Neural progenitor cell (in vitro differentiated cells): Measurements from ENCODE around the gene UROS. TPM values are rescaled to one million over a fixed set of nuclear protein-coding genes. Genes with fewer than 3 reads are reported as not detected.

ENCODE experiments used
- DNase-seq: peaks from one replicate; pipeline ENCODE4 v3.0.0-alpha.2; 2016; ENCODE audit warnings: low spot score
- H2AFZ ChIP-seq: fragments of 200-600 bp; sonication (generic); replicated peaks from 2 replicates; pipeline ENCODE4 v1.6.1; 2016; ENCODE audit warnings: antibody characterized with exemption
- H3F3A ChIP-seq: fragments of 200-600 bp; sonication (generic); 2 replicates; pipeline ENCODE4 v1.6.1; 2016; ENCODE audit warnings: antibody characterized with exemption, low read depth
- H3K27ac ChIP-seq: fragments of 200-600 bp; sonication (generic); 2 replicates; pipeline ENCODE4 v1.5.1; 2016; ENCODE audit warnings: mild to moderate bottlenecking
- H3K27me3 ChIP-seq: fragments of 200-600 bp; sonication (generic); 2 replicates; pipeline ENCODE4 v1.6.1; 2016; ENCODE audit warnings: mild to moderate bottlenecking, moderate library complexity
- H3K36me3 ChIP-seq: fragments of 200-600 bp; sonication (generic); 2 replicates; pipeline ENCODE4 v1.5.1; 2016
- H3K4me1 ChIP-seq: fragments of 200-600 bp; sonication (generic); 2 replicates; pipeline ENCODE4 v1.6.1; 2016; ENCODE audit warnings: mixed run types
- H3K4me2 ChIP-seq: fragments of 200-600 bp; sonication (generic); 2 replicates; pipeline ENCODE4 v1.6.1; 2016
- H3K4me3 ChIP-seq: fragments of 200-600 bp; sonication (generic); 2 replicates; pipeline ENCODE4 v1.5.1; 2016
- H3K79me2 ChIP-seq: fragments of 200-600 bp; sonication (generic); 2 replicates; pipeline ENCODE4 v1.6.1; 2016; ENCODE audit warnings: low read depth
- H3K9ac ChIP-seq: fragments of 200-600 bp; sonication (generic); 2 replicates; pipeline ENCODE4 v1.6.1; 2016
- H3K9me3 ChIP-seq: fragments of 200-600 bp; sonication (generic); 2 replicates; pipeline ENCODE4 v1.5.1; 2016; ENCODE audit warnings: low read depth
- H4K20me1 ChIP-seq: fragments of 200-600 bp; sonication (generic); 2 replicates; pipeline ENCODE4 v1.6.1; 2016; ENCODE audit warnings: low read depth
- H3K27ac Mint-ChIP-seq: 3 replicates; pipeline ENCODE4 v1.8.0; 2021; ENCODE audit warnings: mixed read lengths
- H3K27me3 Mint-ChIP-seq: 2 replicates; pipeline ENCODE4 v1.8.0; 2022; ENCODE audit warnings: low read depth, mild to moderate bottlenecking, inconsistent platforms, moderate library complexity, mixed read lengths; ENCODE audit not compliant: insufficient read depth
- H3K36me3 Mint-ChIP-seq: 3 replicates; pipeline ENCODE4 v1.8.0; 2021; ENCODE audit warnings: mixed read lengths
- H3K4me1 Mint-ChIP-seq: 3 replicates; pipeline ENCODE4 v1.8.0; 2021; ENCODE audit warnings: mixed read lengths
- H3K4me3 Mint-ChIP-seq: 3 replicates; pipeline ENCODE4 v1.8.0; 2021; ENCODE audit warnings: mild to moderate bottlenecking, moderate library complexity, mixed read lengths
- H3K9me3 Mint-ChIP-seq: 3 replicates; pipeline ENCODE4 v1.8.0; 2020; ENCODE audit warnings: mixed read lengths
- EZH2 ChIP-seq: fragments of 200-600 bp; sonication (generic); IDR thresholded peaks from 2 replicates; pipeline ENCODE4 v1.6.1; 2017; ENCODE audit warnings: antibody characterized with exemption, mild to moderate bottlenecking, moderate library complexity
- EZH2phosphoT487 ChIP-seq: fragments of 200-600 bp; sonication (generic); IDR thresholded peaks from 2 replicates; pipeline ENCODE4 v1.6.1; 2017; ENCODE audit warnings: antibody characterized with exemption
- total RNA-seq: library from RNA; depleted of rRNA; stranded (reverse); fragments of >200 nt; gene quantifications from 2 replicates; pipeline ENCODE4 v1.2.3, GENCODE V29; 2015; ENCODE audit warnings: low replicate concordance
- TF ChIP-seq, protein P1 (sequence below): fragments of 200-600 bp; sonication (generic); IDR thresholded peaks from 2 replicates; pipeline ENCODE4 v1.5.1; 2017; ENCODE audit warnings: antibody characterized with exemption, mild to moderate bottlenecking

Gene UROS
- total RNA-seq, 1 donor from 2014 or later, result 82.2 TPM

DNA sequence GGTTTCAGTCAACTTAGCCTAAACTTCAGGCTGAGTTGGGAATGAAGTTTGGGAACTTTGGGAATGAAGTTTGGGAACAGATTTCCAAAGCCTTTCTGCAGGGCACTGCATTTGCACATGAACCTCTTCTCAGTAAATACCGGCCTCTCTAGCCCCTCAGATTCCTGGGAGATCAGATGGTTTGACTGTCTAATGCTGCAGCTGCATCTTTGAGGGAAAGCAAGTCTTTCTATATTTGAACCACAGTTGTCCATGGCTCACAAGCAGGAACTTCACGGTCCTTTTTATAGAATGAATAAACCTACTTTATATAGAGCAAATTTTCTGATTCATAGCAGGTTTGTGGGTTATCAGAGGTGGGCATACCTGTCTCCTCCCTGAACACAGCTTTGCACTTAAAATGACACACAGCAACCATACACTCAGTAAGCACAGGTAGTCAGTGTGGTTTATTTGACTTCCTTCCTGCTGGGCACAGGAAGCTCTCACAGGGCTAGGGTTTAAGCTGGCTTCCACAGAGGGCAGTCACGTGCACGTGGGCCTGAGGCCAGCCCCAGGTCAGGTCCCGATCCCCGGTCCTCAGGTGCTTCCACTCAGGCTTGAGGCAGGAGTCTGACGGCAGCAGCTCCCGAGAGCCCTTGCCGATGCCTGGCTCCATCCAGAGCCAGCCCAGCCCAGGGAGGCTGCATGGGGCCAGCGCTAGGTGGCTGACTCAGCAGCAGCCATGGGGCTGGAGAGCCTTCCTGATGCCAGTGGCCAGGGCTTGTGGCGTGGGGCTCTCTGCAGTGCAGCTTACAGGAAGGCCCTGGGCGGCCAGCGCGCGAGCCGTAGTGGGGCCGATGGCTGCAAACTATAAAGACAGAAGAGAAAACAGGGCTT, 34.7 kb downstream of the UROS start:
- no peak overlapping the region for H3K4me3 Mint-ChIP-seq
- no peaks in the 10 kb centered on the region for H3K36me3 ChIP-seq
- TF ChIP-seq EZH2phosphoT487 (no peak), EZH2 (no peak)
- TF ChIP-seq, protein P1, sequence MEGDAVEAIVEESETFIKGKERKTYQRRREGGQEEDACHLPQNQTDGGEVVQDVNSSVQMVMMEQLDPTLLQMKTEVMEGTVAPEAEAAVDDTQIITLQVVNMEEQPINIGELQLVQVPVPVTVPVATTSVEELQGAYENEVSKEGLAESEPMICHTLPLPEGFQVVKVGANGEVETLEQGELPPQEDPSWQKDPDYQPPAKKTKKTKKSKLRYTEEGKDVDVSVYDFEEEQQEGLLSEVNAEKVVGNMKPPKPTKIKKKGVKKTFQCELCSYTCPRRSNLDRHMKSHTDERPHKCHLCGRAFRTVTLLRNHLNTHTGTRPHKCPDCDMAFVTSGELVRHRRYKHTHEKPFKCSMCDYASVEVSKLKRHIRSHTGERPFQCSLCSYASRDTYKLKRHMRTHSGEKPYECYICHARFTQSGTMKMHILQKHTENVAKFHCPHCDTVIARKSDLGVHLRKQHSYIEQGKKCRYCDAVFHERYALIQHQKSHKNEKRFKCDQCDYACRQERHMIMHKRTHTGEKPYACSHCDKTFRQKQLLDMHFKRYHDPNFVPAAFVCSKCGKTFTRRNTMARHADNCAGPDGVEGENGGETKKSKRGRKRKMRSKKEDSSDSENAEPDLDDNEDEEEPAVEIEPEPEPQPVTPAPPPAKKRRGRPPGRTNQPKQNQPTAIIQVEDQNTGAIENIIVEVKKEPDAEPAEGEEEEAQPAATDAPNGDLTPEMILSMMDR, result no peak
- no peaks in the 10 kb centered on the region for H3K79me2 ChIP-seq
- H3K4me1 ChIP-seq, result no peaks in the 10 kb centered on the region
- H3F3A ChIP-seq, result no peaks in the 10 kb centered on the region
- H4K20me1 ChIP-seq, result no peaks in the 10 kb centered on the region
- H2AFZ ChIP-seq, result no peak overlapping the region
- H3K9me3 ChIP-seq, result no peaks in the 10 kb centered on the region
- no peak for DNase-seq
- no peak overlapping the region for H3K4me3 ChIP-seq
- H3K27me3 Mint-ChIP-seq, result peaks cover 2% of the 10 kb centered on the region
- H3K27ac Mint-ChIP-seq, result no peak overlapping the region
- H3K36me3 Mint-ChIP-seq, result peaks cover 10% of the 10 kb centered on the region
- no peak overlapping the region for H3K4me2 ChIP-seq
- H3K27ac ChIP-seq, result no peak overlapping the region
- H3K9ac ChIP-seq, result no peak overlapping the region
- H3K9me3 Mint-ChIP-seq, result no peaks in the 10 kb centered on the region
- no peaks in the 10 kb centered on the region for H3K27me3 ChIP-seq
- peaks cover 4% of the 10 kb centered on the region for H3K4me1 Mint-ChIP-seq

DNA sequence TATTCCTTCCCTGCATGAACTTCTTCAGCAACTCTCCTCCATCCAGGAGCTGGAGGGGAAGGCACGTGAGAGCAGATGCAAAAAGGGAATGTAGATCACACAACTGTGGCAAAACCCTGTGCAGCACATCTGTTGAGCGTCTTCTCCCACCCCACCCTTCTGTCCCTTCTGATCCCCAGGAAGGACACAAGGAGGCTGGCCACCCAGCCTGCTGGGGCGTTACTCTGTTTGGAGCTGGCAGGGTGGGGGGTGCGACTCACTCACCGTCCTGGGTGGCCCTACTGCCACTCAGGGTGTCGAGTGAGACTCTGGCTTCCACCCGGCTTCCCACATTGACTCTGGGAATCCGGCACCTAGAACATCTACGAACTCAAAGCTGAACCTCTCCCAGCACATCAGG, 37.3 kb downstream of the UROS start:
- Mint-ChIP-seq H3K36me3 (peaks cover 8% of the 10 kb centered on the region), H3K4me3 (no peak overlapping the region), H3K27ac (no peak overlapping the region), H3K4me1 (peaks cover 21% of the 10 kb centered on the region), H3K27me3 (peaks cover 4% of the 10 kb centered on the region), H3K9me3 (no peaks in the 10 kb centered on the region)
- Histone ChIP-seq H3K9me3 (no peaks in the 10 kb centered on the region), H3K4me1 (no peaks in the 10 kb centered on the region), H3K27ac (no peak overlapping the region), H3K36me3 (no peaks in the 10 kb centered on the region), H3F3A (no peaks in the 10 kb centered on the region), H3K79me2 (no peaks in the 10 kb centered on the region), H3K27me3 (no peaks in the 10 kb centered on the region), H2AFZ (no peak overlapping the region), H3K4me3 (no peak overlapping the region), H4K20me1 (no peaks in the 10 kb centered on the region), H3K9ac (no peak overlapping the region), H3K4me2 (no peak overlapping the region)
- TF ChIP-seq EZH2phosphoT487, result no peak
- TF ChIP-seq, protein P1, result no peak
- no peak for DNase-seq

DNA sequence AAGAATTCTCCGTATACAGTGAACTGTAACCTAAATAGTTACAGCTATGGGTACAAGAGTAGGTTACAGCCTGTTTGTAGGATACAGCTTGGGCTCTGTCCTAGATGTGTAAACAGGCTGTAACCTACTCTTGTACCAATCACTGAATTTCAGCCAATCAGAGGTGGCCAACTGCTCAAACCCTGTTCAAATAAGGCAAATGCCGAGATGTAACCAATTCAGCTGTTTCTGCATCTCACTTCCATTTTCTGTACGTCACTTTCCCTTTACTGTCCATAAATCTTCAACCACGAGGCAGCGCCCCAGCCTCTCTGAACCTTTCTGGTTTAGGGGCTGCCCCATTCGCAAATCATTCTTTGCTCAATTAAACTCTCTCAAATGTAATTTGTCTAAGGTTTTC, 39.1 kb downstream of the UROS start:
- Histone ChIP-seq H2AFZ (no peak overlapping the region), H3K4me1 (no peaks in the 10 kb centered on the region), H3K27ac (no peak overlapping the region), H3F3A (no peaks in the 10 kb centered on the region), H3K4me2 (no peak overlapping the region), H3K9ac (no peak overlapping the region), H3K36me3 (no peaks in the 10 kb centered on the region), H3K79me2 (no peaks in the 10 kb centered on the region), H3K9me3 (no peaks in the 10 kb centered on the region), H3K4me3 (no peak overlapping the region), H3K27me3 (no peaks in the 10 kb centered on the region), H4K20me1 (no peaks in the 10 kb centered on the region)
- TF ChIP-seq, protein P1, result no peak
- TF ChIP-seq EZH2phosphoT487 (no peak), EZH2 (no peak)
- peaks cover 2% of the 10 kb centered on the region for H3K27me3 Mint-ChIP-seq
- H3K4me3 Mint-ChIP-seq, result no peak overlapping the region
- peaks cover 3% of the 10 kb centered on the region for H3K36me3 Mint-ChIP-seq
- H3K27ac Mint-ChIP-seq, result peak overlapping the region; percentile 81
- no peak for DNase-seq
- H3K4me1 Mint-ChIP-seq, result peaks cover 21% of the 10 kb centered on the region
- H3K9me3 Mint-ChIP-seq, result peaks cover 4% of the 10 kb centered on the region
